Activated CD8-positive, alpha-beta T cell treated with anti-CD3 and anti-CD28 coated beads for 36 hours (primary cell): ENCODE measurements around the gene LRRC2. TPM values are rescaled to one million over a fixed set of nuclear protein-coding genes. Genes with fewer than 3 reads are reported as not detected.

Experiments
- ATAC-seq: fragments of 200-7000 bp; cut with Tn5 transposase; one replicate; pipeline ENCODE4 v1.10.0; 2021; ENCODE audit warnings: mild to moderate bottlenecking, moderate library complexity
- CTCF ChIA-PET: fragments of 350-600 bp; sonication (Branson Sonifier 250); formaldehyde crosslinking; loops from one replicate; lab custom pipeline; 2021; ENCODE audit warnings: antibody characterized with exemption; lab: Charles Lee
- POLR2A ChIA-PET: fragments of 350-600 bp; sonication (Branson Sonifier 250); formaldehyde crosslinking; loops from one replicate; lab custom pipeline; 2021; ENCODE audit warnings: antibody characterized with exemption; lab: Charles Lee
- DNase-seq: peaks from one replicate; pipeline ENCODE4 v3.0.0-alpha.2; 2020
- H3K27ac Mint-ChIP-seq: one replicate; pipeline ENCODE4 v1.8.0; 2021; ENCODE audit warnings: mild to moderate bottlenecking, mixed read lengths
- H3K27me3 Mint-ChIP-seq: one replicate; pipeline ENCODE4 v1.8.0; 2021; ENCODE audit warnings: mixed read lengths
- H3K36me3 Mint-ChIP-seq: one replicate; pipeline ENCODE4 v1.8.0; 2021; ENCODE audit warnings: low read depth, mixed read lengths
- H3K4me1 Mint-ChIP-seq: one replicate; pipeline ENCODE4 v1.8.0; 2021; ENCODE audit warnings: low read depth, mixed read lengths
- H3K4me3 Mint-ChIP-seq: one replicate; pipeline ENCODE4 v1.8.0; 2021; ENCODE audit warnings: mild to moderate bottlenecking, moderate library complexity, mixed read lengths
- H3K9me3 Mint-ChIP-seq: one replicate; pipeline ENCODE4 v1.8.0; 2021; ENCODE audit warnings: mixed read lengths
- intact Hi-C: fragments of 100-400 bp; cut with micrococcal nuclease; formaldehyde crosslinking; loops from one replicate; pipeline ENCODE4 v1.10.0; 2022
- total RNA-seq, 2 experiments: library from RNA; stranded (reverse); gene quantifications; one replicate each; pipeline ENCODE4 v1.2.3, GENCODE V29; 2021
- TF ChIP-seq, protein P1 (sequence below): fragments of 200-600 bp; IDR thresholded peaks from one replicate; pipeline ENCODE4 v1.8.0; 2022; ENCODE audit warnings: antibody characterized with exemption, mild to moderate bottlenecking

Gene LRRC2, protein sequence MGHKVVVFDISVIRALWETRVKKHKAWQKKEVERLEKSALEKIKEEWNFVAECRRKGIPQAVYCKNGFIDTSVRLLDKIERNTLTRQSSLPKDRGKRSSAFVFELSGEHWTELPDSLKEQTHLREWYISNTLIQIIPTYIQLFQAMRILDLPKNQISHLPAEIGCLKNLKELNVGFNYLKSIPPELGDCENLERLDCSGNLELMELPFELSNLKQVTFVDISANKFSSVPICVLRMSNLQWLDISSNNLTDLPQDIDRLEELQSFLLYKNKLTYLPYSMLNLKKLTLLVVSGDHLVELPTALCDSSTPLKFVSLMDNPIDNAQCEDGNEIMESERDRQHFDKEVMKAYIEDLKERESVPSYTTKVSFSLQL
- total RNA-seq = not detected

DNA sequence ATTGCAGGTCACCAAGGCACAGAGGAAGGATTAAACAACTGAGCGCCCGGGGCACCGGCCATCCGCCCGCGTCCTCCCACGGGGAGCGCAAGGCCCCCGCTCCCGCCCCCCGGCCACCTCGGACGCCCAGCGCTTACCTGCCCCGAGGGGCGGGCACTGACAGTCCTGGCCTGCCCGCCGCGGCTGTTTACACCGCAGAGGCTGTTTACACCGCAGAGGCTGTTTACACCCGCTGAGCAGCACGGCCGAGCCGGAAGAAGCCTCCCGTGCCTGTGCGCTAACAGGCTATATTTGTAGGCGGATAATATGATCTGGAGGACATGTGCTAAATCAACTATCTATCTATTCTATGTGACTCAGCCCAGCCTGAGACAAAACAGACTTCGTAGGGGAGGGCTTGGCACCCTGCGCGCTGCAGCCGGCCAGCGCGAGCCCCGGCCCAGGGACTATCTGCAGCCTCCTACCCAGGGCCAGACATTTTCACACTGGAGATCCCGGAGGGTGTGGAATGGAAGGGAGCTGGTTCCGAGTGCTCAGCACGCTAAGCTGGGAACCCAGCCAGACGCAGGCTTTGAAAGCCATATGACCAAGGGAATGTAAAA, at the start of gene LRRC2:
Gene LRRC2, minus strand, starts transcription at position 263 of the 602 bp plus-strand sequence. CDS start 14,711 bp downstream, outside the sequence.
- DNase-seq (peak; percentile 42), ATAC-seq (peak; percentile 75)
- TF ChIP-seq, protein P1, sequence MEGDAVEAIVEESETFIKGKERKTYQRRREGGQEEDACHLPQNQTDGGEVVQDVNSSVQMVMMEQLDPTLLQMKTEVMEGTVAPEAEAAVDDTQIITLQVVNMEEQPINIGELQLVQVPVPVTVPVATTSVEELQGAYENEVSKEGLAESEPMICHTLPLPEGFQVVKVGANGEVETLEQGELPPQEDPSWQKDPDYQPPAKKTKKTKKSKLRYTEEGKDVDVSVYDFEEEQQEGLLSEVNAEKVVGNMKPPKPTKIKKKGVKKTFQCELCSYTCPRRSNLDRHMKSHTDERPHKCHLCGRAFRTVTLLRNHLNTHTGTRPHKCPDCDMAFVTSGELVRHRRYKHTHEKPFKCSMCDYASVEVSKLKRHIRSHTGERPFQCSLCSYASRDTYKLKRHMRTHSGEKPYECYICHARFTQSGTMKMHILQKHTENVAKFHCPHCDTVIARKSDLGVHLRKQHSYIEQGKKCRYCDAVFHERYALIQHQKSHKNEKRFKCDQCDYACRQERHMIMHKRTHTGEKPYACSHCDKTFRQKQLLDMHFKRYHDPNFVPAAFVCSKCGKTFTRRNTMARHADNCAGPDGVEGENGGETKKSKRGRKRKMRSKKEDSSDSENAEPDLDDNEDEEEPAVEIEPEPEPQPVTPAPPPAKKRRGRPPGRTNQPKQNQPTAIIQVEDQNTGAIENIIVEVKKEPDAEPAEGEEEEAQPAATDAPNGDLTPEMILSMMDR = no peak
- ChIA-PET CTCF (interaction anchor here (1.2 to 2.3 kb wide), 3 partner anchors 20 to 77 kb away, joined by 3 to 12 read pairs (median 8); no protein-coding TSS in a partner anchor), POLR2A (interaction anchor here (1.3 kb wide), 1 partner anchor 78 kb away, joined by 3 read pairs; no protein-coding TSS in a partner anchor)
- H3K9me3 Mint-ChIP-seq = peaks cover 2% of the 10 kb centered on the region
- H3K4me1 Mint-ChIP-seq = peaks cover 7% of the 10 kb centered on the region
- no peak within 1 kb of the TSS for H3K27ac Mint-ChIP-seq
- intact Hi-C loops = no loop called here
- peaks cover 21% of the 10 kb centered on the region for H3K27me3 Mint-ChIP-seq
- peak within 1 kb of the TSS; percentile 60 for H3K4me3 Mint-ChIP-seq
- no peaks in the 10 kb centered on the region for H3K36me3 Mint-ChIP-seq

DNA sequence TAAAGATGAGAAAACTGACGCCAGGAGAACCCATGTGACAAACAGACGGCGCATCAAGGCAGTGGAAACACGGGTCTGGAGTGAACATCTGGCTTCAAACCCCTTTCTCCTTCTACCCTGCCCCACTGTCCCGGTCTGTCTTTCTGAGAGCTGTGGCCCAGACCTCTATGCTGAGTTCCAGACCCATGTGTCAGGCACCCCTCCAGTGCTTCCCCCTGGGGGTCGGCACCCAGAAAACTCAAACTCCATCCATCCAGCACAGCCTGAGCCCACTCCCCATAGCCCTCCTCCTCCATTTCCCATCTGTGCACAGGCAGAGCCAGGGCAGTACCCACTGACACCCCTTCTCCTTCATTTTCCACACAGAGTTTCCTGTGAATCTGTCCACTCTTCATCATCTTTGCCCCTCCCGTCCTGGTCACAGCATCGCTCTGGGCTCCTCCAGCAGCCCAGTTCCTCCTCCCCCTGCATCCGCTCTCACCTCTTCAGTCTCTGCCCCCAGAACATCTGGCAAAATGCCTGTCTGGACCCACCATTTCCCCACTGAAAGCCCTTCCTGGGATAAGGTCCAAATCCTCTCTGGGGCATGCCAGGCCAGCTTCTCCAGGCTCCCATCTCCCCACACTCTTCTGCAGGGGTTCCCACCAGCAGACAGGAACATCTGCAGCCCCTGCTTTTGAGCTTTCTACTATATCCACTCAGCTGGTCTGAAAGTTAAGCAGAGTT, 49.1 kb upstream of the LRRC2 start:
- no peak for DNase-seq
- Mint-ChIP-seq H3K4me3 (no peak overlapping the region), H3K9me3 (no peaks in the 10 kb centered on the region), H3K27me3 (peaks cover 15% of the 10 kb centered on the region), H3K36me3 (no peaks in the 10 kb centered on the region), H3K4me1 (no peaks in the 10 kb centered on the region), H3K27ac (no peak overlapping the region)
- TF ChIP-seq, protein P1 = no peak
- ATAC-seq = no peak
- POLR2A ChIA-PET = no interaction called here
- CTCF ChIA-PET = interaction anchor here (0.8 to 3.8 kb wide), 5 partner anchors 10 to 127 kb away, joined by 3 to 20 read pairs (median 4); no protein-coding TSS in a partner anchor
- intact Hi-C loops = no loop called here

DNA sequence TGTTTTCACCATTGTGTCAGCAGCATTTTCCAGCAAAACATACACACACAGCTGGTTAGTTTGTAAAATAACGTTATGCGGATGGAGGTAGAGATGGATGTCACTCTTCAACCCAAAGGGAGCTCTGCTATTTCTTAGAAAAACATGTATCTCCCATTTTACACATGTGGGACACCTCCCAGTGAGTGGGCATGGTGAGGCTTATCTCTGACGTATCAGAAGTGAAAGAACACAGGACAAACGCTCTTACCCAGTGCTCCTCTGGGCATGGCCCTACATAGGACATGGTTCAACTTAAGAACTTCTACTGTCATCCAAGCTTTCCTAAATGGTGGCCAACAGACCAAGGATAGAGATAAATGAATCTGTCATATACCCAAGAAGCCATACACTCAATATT, 48.3 kb upstream of the LRRC2 start:
- intact Hi-C loops = no loop called here
- Mint-ChIP-seq H3K27me3 (peaks cover 15% of the 10 kb centered on the region), H3K36me3 (no peaks in the 10 kb centered on the region), H3K27ac (no peak overlapping the region), H3K9me3 (no peaks in the 10 kb centered on the region), H3K4me3 (no peak overlapping the region), H3K4me1 (no peaks in the 10 kb centered on the region)
- TF ChIP-seq, protein P1 = no peak
- DNase-seq (no peak), ATAC-seq (no peak)
- POLR2A ChIA-PET = no interaction called here
- CTCF ChIA-PET = interaction anchor here (0.8 to 3.8 kb wide), 4 partner anchors 11 to 126 kb away, joined by 3 to 20 read pairs (median 6); no protein-coding TSS in a partner anchor

DNA sequence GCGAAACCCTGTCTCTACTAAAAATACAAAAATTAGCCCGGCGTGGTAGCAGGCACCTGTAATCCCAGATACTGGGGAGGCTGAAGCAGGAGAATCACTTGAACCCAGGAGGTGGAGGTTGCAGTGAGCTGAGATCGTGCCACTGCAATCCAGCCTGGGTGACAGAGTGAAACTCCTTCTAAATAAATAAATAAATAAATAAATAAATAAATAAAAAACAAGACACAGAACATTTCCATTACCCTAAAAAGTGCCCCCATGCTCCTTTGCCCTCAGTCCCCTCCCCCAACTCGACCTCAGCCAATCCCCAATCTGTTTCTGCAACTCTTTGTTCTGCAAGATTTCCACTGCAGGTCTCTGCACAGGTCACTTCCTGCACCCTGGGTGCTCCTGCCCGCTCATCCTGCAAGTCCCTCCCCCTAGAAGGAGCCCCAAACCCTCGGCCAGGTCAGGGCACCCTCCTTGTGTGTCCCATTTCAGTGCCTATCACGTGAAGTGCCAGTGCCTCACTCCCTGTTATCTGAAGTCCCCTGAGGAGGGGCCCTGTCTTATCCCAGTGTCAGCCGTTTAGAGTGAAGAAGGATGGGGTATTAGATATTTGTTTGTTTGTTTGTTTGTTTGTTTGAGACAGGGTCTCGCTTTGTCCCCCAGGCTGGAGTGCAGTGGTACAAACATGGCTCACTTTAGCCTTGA, 47.4 kb upstream of the LRRC2 start:
- H3K9me3 Mint-ChIP-seq = no peaks in the 10 kb centered on the region
- TF ChIP-seq, protein P1 = no peak
- DNase-seq (no peak), ATAC-seq (no peak)
- no peak overlapping the region for H3K27ac Mint-ChIP-seq
- H3K4me3 Mint-ChIP-seq = no peak overlapping the region
- POLR2A ChIA-PET = no interaction called here
- no peaks in the 10 kb centered on the region for H3K4me1 Mint-ChIP-seq
- peaks cover 15% of the 10 kb centered on the region for H3K27me3 Mint-ChIP-seq
- intact Hi-C loops = no loop called here
- CTCF ChIA-PET = interaction anchor here (1.5 to 3.8 kb wide), 2 partner anchors 16 to 125 kb away, joined by 9 to 20 read pairs; no protein-coding TSS in a partner anchor
- H3K36me3 Mint-ChIP-seq = no peaks in the 10 kb centered on the region
